HepG2 (cell line): Measurements from ENCODE around the gene CDT1. TPM values are rescaled to one million over a fixed set of nuclear protein-coding genes. Genes with fewer than 3 reads are reported as not detected.
A peak's percentile ranks its signal among the peaks of the same experiment; 100 is the strongest.

ENCODE experiments used
- ERF ChIP-seq: IDR thresholded peaks from 2 replicates; pipeline ENCODE4 v1.6.1; 2018; ENCODE audit warnings: missing biosample characterization, missing genetic modification reagents
- KDM3A ChIP-seq: IDR thresholded peaks from 2 replicates; pipeline ENCODE4 v1.6.1; 2018; ENCODE audit warnings: low read depth, missing compliant biosample characterization
- PAF1 ChIP-seq: IDR thresholded peaks from 2 replicates; pipeline ENCODE4 v1.6.1; 2016; ENCODE audit warnings: missing genetic modification reagents, missing compliant biosample characterization
- PLRG1 ChIP-seq: fragments of 450-650 bp; conservative IDR thresholded peaks from 2 replicates; pipeline ENCODE4 v1.6.1; 2016
- RBM22 ChIP-seq: fragments of 200-400 bp; formaldehyde crosslinking; optimal IDR thresholded peaks from 2 replicates; pipeline ENCODE3; 2017; ENCODE audit warnings: mild to moderate bottlenecking, low read length, moderate library complexity
- SRSF9 ChIP-seq: fragments of 200-400 bp; formaldehyde crosslinking; IDR thresholded peaks from 2 replicates; pipeline ENCODE4 v1.6.1; 2018; ENCODE audit warnings: borderline replicate concordance, mild to moderate bottlenecking, low read depth, low read length; ENCODE audit not compliant: insufficient read depth, poor library complexity, severe bottlenecking
- STAT5B ChIP-seq: sonication (generic); formaldehyde crosslinking; IDR thresholded peaks from 2 replicates; pipeline ENCODE4 v1.4.0; 2020; ENCODE audit warnings: missing genetic modification reagents
- ZEB1 ChIP-seq: IDR thresholded peaks from 2 replicates; pipeline ENCODE4 v1.6.1; 2012; ENCODE audit warnings: mild to moderate bottlenecking, low read depth, inconsistent platforms; ENCODE audit not compliant: insufficient replicate concordance
- ZNF335 ChIP-seq: sonication (generic); formaldehyde crosslinking; IDR thresholded peaks from 2 replicates; pipeline ENCODE4 v1.4.0; 2020; ENCODE audit warnings: missing genetic modification reagents
- ZNF33B ChIP-seq: sonication (generic); formaldehyde crosslinking; IDR thresholded peaks from 2 replicates; pipeline ENCODE4 v1.5.1; 2020; ENCODE audit warnings: mild to moderate bottlenecking, missing genetic modification reagents
- ZNF34 ChIP-seq: sonication (generic); formaldehyde crosslinking; IDR thresholded peaks from 2 replicates; pipeline ENCODE4 v1.4.0; 2020; ENCODE audit warnings: mild to moderate bottlenecking, missing genetic modification reagents, borderline replicate concordance
- ZNF543 ChIP-seq: sonication (generic); formaldehyde crosslinking; IDR thresholded peaks from 2 replicates; pipeline ENCODE4 v1.4.0; 2020; ENCODE audit warnings: mild to moderate bottlenecking, missing genetic modification reagents
- ZNF570 ChIP-seq: sonication (generic); formaldehyde crosslinking; IDR thresholded peaks from 2 replicates; pipeline ENCODE4 v1.4.0; 2020; ENCODE audit warnings: mild to moderate bottlenecking, missing genetic modification reagents, borderline replicate concordance
- ZNF605 ChIP-seq: sonication (generic); formaldehyde crosslinking; IDR thresholded peaks from 2 replicates; pipeline ENCODE4 v1.8.0; 2022; ENCODE audit warnings: mild to moderate bottlenecking, missing genetic modification reagents
- polyA plus RNA-seq, 8 experiments: library from polyadenylated mRNA; depleted of rRNA in 3 of 8; stranded (reverse) in 7 of 8; unstranded in 1 of 8; fragments of >200 nt; fragmentation: Illumina TruSeq in 4 of 8; extraction: Trizol in 4 of 8; gene quantifications; 2 replicates each; pipeline versions ENCODE4 v1.2.1 to v1.2.3, GENCODE V29; 2011 to 2016; ENCODE audit warnings: low read depth in 4 of 8, missing spikeins in 1 of 8, mixed read lengths in 1 of 8; ENCODE audit not compliant: insufficient read depth in 1 of 8
- total RNA-seq, 5 experiments: library from RNA; depleted of rRNA; stranded (reverse); fragments of >200 nt; fragmentation: Illumina TruSeq; extraction: Trizol; gene quantifications; 2 replicates each; pipeline ENCODE4 v1.2.3, GENCODE V29; 2016; ENCODE audit warnings: low read depth in 1 of 5
- TF ChIP-seq, protein P1 (sequence below): IDR thresholded peaks from 2 replicates; pipeline ENCODE4 v1.6.1; 2016; ENCODE audit warnings: missing compliant biosample characterization, missing genetic modification reagents, borderline replicate concordance
- TF ChIP-seq, protein P2 (sequence below): sonication (generic); formaldehyde crosslinking; IDR thresholded peaks from 2 replicates; pipeline ENCODE4 v1.4.0; 2020; ENCODE audit warnings: missing genetic modification reagents, mild to moderate bottlenecking, borderline replicate concordance
- TF ChIP-seq, protein P3 (sequence below): sonication (generic); formaldehyde crosslinking; conservative IDR thresholded peaks from 2 replicates; pipeline ENCODE4 v1.4.0; 2020; ENCODE audit warnings: mild to moderate bottlenecking, missing genetic modification reagents, moderate library complexity
- TF ChIP-seq, protein P4 (sequence below), 2 experiments: sonication (generic) in 1 of 2; formaldehyde crosslinking in 1 of 2; IDR thresholded peaks; 2 replicates each; pipeline versions ENCODE4 v1.5.1 to v1.6.1; 2011 to 2020; ENCODE audit warnings: borderline replicate concordance in 1 of 2, low read depth in 1 of 2, low read length in 1 of 2, mild to moderate bottlenecking in 1 of 2, missing genetic modification reagents in 1 of 2, moderate library complexity in 1 of 2

CDT1 gene
- total and polyA plus RNA-seq, 2 of the 13 experiments (the other 11 are each of a cell fraction or from before 2014, with no cell fraction given) = 23.1 to 23.8 TPM

DNA sequence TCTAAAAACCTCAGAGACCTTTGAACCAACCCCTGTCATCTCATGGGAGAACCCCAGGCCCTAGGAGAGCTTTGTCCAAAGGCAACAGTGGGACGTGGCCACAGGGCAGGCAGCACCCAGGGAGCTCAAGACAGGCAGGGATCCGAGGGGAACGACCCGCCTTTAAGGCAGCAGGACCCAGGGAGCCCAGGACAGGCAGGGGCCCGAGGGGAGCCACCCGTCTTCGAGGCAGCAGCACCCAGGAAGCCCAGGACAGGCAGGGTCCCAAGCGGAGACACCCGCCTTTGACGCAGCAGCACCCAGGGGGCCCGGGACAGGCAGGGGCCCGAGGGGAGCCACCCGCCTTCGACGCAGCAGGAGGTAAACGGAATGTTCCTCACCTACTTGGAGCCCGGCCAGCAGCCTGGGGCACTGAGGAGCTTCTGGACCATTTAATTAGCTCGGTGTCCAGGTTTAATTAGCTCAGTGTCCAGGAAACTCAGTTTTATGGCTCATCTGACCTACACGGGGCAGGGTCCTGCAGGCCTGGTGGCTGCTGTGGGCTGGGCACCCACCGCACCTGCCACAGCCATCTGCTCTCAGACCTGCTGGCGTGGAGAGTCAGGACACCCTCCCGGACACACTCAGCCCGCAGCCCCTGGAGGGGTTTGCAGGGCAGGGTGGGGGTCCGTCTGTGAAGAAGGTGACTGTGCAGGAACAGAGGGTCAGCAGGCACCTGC is 43.0 kb upstream of the CDT1 start (continued):
- TF ChIP-seq ERF (CRISPR knock-in tag) (no peak), STAT5B (no peak), SRSF9 (no peak), KDM3A (CRISPR knock-in tag) (no peak), RBM22 (peak; percentile 22), ZEB1 (no peak), ZNF34 (CRISPR knock-in tag) (no peak), ZNF570 (CRISPR knock-in tag) (no peak), ZNF335 (CRISPR knock-in tag) (no peak), ZNF33B (CRISPR knock-in tag) (no peak), PAF1 (CRISPR knock-in tag) (no peak), ZNF543 (CRISPR knock-in tag) (peak; percentile 63; the same call in 1 of the 2 replicates), PLRG1 (no peak), ZNF605 (CRISPR knock-in tag) (no peak)
- TF ChIP-seq, protein P1, sequence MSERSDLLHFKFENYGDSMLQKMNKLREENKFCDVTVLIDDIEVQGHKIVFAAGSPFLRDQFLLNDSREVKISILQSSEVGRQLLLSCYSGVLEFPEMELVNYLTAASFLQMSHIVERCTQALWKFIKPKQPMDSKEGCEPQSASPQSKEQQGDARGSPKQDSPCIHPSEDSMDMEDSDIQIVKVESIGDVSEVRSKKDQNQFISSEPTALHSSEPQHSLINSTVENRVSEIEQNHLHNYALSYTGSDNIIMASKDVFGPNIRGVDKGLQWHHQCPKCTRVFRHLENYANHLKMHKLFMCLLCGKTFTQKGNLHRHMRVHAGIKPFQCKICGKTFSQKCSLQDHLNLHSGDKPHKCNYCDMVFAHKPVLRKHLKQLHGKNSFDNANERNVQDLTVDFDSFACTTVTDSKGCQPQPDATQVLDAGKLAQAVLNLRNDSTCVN (CRISPR knock-in tag) = no peak
- TF ChIP-seq, protein P2, sequence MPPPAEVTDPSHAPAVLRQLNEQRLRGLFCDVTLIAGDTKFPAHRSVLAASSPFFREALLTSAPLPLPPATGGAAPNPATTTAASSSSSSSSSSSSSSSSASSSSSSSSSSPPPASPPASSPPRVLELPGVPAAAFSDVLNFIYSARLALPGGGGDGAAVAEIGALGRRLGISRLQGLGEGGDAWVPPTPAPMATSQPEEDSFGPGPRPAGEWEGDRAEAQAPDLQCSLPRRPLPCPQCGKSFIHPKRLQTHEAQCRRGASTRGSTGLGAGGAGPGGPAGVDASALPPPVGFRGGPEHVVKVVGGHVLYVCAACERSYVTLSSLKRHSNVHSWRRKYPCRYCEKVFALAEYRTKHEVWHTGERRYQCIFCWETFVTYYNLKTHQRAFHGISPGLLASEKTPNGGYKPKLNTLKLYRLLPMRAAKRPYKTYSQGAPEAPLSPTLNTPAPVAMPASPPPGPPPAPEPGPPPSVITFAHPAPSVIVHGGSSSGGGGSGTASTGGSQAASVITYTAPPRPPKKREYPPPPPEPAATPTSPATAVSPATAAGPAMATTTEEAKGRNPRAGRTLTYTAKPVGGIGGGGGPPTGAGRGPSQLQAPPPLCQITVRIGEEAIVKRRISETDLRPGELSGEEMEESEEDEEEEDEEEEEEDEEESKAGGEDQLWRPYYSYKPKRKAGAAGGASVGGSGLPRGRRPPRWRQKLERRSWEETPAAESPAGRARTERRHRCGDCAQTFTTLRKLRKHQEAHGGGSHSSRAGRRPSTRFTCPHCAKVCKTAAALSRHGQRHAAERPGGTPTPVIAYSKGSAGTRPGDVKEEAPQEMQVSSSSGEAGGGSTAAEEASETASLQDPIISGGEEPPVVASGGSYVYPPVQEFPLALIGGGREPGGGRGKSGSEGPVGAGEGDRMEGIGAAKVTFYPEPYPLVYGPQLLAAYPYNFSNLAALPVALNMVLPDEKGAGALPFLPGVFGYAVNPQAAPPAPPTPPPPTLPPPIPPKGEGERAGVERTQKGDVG (CRISPR knock-in tag) = 0 out of 2 replicates have a peak, but pooled peaks have one; percentile 45
- TF ChIP-seq, protein P3, sequence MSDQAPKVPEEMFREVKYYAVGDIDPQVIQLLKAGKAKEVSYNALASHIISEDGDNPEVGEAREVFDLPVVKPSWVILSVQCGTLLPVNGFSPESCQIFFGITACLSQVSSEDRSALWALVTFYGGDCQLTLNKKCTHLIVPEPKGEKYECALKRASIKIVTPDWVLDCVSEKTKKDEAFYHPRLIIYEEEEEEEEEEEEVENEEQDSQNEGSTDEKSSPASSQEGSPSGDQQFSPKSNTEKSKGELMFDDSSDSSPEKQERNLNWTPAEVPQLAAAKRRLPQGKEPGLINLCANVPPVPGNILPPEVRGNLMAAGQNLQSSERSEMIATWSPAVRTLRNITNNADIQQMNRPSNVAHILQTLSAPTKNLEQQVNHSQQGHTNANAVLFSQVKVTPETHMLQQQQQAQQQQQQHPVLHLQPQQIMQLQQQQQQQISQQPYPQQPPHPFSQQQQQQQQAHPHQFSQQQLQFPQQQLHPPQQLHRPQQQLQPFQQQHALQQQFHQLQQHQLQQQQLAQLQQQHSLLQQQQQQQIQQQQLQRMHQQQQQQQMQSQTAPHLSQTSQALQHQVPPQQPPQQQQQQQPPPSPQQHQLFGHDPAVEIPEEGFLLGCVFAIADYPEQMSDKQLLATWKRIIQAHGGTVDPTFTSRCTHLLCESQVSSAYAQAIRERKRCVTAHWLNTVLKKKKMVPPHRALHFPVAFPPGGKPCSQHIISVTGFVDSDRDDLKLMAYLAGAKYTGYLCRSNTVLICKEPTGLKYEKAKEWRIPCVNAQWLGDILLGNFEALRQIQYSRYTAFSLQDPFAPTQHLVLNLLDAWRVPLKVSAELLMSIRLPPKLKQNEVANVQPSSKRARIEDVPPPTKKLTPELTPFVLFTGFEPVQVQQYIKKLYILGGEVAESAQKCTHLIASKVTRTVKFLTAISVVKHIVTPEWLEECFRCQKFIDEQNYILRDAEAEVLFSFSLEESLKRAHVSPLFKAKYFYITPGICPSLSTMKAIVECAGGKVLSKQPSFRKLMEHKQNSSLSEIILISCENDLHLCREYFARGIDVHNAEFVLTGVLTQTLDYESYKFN (CRISPR knock-in tag) = 0 out of 2 replicates have a peak, but pooled peaks have one; percentile 22
- TF ChIP-seq, protein P4, sequence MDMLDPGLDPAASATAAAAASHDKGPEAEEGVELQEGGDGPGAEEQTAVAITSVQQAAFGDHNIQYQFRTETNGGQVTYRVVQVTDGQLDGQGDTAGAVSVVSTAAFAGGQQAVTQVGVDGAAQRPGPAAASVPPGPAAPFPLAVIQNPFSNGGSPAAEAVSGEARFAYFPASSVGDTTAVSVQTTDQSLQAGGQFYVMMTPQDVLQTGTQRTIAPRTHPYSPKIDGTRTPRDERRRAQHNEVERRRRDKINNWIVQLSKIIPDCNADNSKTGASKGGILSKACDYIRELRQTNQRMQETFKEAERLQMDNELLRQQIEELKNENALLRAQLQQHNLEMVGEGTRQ (IDR thresholded peaks at IDR 0.05; ENCODE audit: low read depth, low read length) = no peak
- TF ChIP-seq, protein P4 (CRISPR knock-in tag; IDR thresholded peaks at IDR 0.05; ENCODE audit: borderline replicate concordance) = no peak
